ENCODE results near the gene NOC4L.
"Not testable (repeated sequence)": the region's sequence is repeated elsewhere in the genome, so short reads cannot be mapped to it uniquely, and the experiment has no call there.

NOC4L gene

GRCh38 chr12:132124766-132125425, 19.4 kb upstream of the NOC4L start:
- DNase-seq, result no peak

- DNase-seq, result no peak
Observed at GRCh38 chr12:132125736-132126135, 18.5 kb upstream of the NOC4L start.

DNA sequence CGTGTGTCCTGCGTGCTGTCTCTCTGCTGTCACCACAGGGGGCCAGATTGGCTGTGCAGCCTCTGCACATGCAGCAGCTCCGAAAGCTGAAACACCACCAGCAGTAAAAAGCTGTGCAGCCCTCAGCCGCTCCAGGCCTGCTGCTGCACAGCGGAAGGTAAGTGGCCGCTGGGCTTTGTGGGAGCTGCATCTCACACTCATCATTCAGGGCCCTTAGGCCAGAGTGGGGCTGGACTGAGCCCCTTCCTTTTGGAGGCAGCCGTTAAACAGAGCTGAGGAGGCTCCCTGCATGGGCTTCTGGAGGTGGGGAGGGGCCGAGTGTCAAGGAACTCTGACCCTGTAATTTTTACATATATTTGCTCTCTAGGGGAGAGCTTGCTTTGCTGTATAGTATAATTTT, 17.2 kb upstream of the NOC4L start:
- DNase-seq, result no peak

- DNase-seq, result no peak
Observed at GRCh38 chr12:132129007-132129406, 15.2 kb upstream of the NOC4L start.

DNA sequence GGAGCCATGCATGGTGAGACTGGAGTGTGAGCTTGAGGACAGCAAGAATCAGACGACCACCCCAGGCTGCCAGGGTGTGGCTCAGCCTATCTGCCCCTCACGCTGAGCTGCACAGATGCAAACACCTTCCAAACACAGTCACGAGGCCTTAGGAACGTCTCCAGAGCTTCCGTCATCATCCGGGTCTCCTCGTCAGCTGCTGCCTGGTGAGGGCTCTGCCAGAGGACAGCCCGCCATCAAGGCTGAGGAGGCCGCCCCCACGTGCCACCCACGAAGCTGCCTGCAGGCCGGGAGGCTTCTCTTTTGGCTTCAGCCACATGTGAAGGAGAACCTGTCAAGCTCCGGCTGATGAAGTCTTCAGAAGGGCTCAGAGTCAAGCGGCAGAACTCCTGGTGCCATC, 13.6 kb upstream of the NOC4L start:
- no peak for DNase-seq

DNA sequence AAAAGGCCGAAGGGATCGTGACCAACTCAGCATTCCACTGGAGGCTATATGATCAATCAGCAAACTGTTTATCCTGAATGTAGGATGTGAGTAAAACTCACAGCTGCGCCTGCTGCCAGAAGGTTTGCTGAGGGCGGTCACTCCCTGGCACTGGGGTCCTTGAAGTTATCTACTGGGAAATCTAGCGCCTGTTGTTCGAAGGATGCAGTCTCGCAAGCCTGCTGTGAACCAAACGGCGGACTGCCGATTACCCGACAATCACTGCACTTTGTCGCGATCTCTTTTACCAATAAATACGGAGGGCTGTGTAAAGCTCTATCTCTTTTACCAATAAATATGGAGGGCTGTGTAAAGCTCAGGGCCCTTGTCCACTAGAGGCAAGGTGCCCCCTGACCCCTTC, 13.0 kb upstream of the NOC4L start:
- no peak for DNase-seq

- DNase-seq, result no peak
Observed at GRCh38 chr12:132131952-132132351, 12.3 kb upstream of the NOC4L start.

DNA sequence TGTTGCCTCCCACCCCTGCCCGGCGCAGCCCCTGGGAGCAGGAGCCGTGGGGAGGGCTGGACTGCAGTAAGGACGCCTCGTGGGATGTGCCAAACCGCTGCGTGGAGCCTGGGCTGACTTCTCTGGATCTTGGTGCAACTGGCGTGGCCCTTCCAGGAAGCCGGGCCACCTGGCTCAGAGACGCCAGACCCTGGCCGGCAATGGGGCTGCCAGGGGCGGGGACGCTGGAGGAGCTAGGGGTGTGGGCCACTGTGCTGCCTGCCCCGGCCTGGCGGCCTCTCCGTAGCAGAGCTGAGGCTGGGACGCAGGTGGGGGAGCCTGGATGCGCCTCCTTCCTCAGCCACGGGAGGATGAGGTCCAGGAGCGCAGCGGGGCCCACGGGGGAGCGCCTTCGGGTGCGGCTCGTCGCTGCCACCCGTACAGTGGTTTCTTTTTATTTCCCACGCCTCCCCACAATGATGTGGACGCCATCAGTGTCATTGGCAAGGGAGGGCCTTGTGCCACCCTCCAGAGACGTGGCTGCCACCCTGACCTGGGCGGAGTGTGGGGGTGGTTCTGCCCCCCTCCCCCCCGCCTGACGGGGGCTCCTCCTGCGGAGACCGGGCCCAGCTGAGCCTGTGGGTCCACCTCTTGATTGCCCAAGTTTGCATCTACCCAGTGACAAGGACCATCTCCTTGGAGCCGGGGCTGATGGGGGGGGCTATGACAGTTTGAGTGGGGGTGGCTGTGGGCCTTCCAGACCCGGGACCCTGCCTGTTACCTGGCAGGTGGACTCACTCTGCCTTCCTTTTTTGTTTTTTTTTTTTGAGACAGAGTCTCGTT, 11.4 kb upstream of the NOC4L start:
- no peak for DNase-seq

DNA sequence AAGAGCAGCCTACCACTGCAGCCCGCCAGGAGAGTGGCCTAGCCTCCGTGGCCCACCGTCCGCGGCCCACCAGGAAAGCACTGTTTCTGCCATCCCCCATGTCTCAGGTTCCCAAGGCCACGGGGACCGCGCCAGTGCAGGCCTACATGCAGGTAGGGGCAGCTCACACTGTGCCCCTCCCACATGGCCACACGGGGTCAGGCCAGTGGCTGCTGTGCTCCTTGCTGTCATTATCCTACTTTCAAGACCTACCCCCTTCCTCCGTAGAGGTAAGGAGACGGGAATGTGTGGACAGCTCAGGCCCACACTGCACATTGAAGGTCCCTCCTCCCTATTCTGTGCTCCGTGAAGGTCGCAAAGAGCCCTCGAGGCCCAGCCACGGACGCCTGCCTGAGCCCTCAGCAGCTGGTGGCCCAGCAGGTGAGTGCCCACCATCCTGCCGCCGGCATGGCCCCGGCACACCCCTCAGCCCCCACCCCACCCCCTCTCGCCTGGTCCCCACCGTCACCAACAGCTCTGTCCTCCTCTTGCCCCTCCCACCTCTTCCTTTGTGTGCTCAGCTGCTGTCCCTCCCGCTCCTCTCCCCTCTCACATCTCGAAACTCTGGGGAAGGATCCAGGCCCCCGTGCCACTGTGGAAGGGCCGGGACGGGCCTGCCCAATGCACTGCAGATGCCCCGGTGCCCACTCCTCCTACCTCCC, 10.2 kb upstream of the NOC4L start:
- no peak for DNase-seq

- DNase-seq, result not testable (repeated sequence)
Observed at GRCh38 chr12:132134653-132135183, 9.5 kb upstream of the NOC4L start.

DNA sequence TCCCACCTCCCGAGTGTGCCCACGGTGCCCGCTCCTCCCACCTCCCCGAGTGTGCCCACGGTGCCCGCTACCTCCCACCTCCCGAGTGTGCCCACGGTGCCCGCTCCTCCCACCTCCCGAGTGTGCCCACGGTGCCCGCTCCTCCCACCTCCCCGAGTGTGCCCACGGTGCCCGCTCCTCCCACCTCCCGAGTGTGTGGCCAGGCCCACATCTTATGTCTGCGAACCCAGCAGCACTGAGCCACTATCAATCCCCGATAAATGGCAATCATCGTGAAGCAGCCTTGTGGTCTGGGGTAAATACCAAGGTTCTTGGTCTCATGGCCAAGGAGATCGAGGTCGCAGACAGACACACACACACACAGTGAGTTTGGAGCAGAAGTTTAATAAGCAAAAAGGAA, 8.0 kb upstream of the NOC4L start:
- DNase-seq, result not testable (repeated sequence)

GRCh38 chr12:132137483-132138125, 6.7 kb upstream of the NOC4L start:
- DNase-seq, result no peak

GRCh38 chr12:132138941-132139871, 5.1 kb upstream of the NOC4L start:
- DNase-seq, result no peak

- no peak for DNase-seq
Observed at GRCh38 chr12:132139912-132140311, 4.3 kb upstream of the NOC4L start.

DNA sequence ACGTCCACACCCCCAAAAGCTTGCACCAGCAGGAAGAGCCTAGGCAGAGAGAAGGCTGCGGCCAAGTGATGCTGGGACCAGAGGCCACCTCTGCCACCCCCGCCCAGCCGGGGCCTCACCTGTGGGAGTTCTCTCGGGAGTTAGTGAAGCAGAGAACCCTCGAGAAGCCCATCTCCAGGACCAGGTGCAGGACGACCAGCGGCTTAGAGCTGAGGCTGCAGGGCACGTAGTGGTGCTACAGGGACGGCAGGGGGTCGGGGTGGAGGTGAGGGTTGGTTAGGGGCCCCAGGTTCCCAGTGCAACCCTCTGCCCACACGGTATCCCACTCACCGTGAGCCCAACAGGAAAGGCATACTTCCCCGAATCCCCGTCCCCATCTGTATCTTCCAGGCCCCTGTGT, 3.8 kb upstream of the NOC4L start:
- no peak for DNase-seq

DNA sequence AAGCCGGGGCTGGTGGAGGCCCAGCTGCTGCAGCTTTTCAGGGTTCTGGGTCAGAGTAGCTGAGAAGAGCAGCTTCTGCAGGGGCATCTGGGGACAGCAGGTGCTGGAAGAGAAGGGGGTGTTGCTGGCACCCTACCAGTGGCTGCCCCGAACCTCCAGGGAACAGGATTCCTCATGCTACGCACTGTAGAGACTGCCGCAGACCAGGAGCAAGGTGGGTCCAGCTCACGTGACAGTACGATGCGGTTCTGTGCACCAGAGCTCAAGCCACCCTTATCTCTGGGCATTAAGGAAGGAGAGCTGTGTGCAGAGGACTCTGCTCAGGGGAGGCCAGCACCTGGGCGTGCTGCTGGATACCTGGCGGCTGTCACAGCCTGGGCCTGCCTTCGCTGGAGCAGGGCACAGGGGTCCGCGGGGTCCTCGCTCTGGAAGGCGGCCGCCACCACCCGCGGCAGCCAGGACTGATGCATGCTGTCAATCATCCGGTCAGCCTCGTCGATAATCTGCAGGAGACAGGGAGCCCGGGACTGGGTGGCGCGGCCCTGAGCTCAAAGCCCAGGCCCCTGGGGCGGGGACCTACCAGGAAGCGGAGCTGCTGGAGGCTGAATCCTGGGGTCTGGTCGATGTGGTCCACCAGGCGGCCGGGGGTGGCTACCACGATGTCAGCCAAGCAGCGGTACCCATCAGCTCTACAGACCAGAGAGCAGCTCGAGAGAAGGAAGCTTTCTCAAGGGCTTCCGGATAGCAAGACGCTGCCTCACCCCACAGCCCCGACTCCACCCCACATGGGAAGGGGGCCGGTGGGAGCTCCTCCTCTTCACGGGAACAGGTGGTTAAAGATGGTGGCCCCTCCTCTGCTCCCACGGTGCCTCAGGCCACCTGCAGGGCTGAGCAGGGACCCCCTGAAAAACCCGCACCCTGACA, 3.1 kb upstream of the NOC4L start:
- DNase-seq, result no peak

DNA sequence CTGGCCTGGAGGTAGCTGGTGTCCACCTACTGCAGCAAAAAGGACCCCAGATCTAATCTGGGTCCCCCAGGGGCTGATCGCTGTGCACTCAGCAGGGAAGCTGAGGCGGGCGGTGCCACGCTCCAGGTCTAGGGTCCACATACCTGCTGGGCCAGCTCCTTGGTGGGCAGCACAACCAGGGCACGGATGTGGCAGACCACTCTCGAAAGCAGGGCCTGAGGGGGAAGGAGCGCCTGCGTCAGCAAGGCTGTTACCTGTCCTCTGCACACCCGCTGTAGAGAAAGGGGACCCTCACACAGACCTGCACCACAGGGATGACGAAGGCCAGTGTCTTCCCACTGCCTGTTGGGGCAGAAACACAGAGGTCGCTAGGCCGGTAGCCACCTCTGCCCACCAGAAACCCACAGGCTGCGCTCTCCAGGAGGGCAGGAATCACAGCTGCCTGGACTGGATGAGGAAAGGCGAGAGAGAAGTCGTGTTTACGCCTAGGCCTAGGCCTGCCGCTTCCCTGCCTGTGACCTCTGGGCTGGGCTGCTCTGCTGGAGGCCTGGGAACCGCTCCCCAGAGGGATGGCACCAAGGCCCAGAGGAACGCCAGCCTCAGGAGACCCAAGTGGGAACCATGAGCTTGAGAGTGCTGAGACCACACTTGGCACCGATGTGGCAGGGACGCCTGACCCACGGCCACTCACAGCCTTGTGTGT, 2.1 kb upstream of the NOC4L start:
- no peak for DNase-seq

- DNase-seq, result no peak
Observed at GRCh38 chr12:132142679-132143335, 1.4 kb upstream of the NOC4L start.

GRCh38 chr12:132143336-132144071, 753 bp upstream of the NOC4L start:
- no peak for DNase-seq

Data from hippocampal formation (tissue), 2 donors.